DMS114 treated with DMSO at 0.1 percent for 48 hours (cell line): ENCODE results near the gene TTLL10.

Experiments
- DNase-seq: peaks from one replicate; lab custom pipeline; 2025; ENCODE audit not compliant: unreplicated experiment; lab: John Stamatoyannopoulos, UW

The TTLL10 gene

GRCh38 chr1:1157426-1157913 is 16.2 kb upstream of the TTLL10 start:
- DNase-seq, result no peak

- no peak for DNase-seq
Measured at GRCh38 chr1:1157914-1158710, 15.6 kb upstream of the TTLL10 start.

GRCh38 chr1:1160281-1160930 is 13.3 kb upstream of the TTLL10 start:
- DNase-seq, result no peak

DNA sequence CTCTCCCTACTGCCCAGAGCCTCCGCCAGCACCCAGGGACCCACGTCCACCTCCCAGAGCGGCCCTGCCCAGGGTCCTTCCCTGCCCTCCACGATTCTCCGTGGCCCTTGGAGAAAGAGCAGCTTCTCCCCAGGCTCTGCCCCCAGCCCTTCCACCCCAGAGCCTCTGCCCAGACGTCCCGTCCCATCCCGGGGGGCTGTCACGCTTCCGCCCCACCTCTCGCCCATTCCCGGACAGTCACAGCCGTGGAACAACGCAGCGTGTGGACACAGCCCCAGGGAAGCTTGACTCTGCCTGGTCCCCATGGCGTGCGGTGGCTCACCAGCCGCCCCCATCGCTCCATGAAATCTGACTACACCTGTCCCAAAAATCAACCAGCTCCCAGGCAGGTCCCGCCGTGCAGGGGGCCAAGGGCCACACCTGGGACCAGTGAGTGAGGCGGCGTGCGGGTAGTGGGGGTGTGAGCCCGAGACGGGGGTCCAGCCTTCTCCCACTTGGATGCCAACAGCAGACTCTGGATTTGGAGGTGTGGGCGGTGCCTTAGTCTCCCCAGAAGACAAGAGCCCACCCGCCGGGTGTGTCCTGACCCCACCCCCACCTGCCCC is 12.5 kb upstream of the TTLL10 start:
- DNase-seq, result no peak

GRCh38 chr1:1161683-1162079 is 12.0 kb upstream of the TTLL10 start:
- no peak for DNase-seq

- DNase-seq, result no peak
Measured at GRCh38 chr1:1162597-1163537, 10.8 kb upstream of the TTLL10 start.

- no peak for DNase-seq
Measured at GRCh38 chr1:1163538-1164070, 10.1 kb upstream of the TTLL10 start.

GRCh38 chr1:1164361-1164700 is 9.3 kb upstream of the TTLL10 start:
- no peak for DNase-seq

GRCh38 chr1:1164701-1165451 is 8.8 kb upstream of the TTLL10 start:
- DNase-seq, result no peak

DNA sequence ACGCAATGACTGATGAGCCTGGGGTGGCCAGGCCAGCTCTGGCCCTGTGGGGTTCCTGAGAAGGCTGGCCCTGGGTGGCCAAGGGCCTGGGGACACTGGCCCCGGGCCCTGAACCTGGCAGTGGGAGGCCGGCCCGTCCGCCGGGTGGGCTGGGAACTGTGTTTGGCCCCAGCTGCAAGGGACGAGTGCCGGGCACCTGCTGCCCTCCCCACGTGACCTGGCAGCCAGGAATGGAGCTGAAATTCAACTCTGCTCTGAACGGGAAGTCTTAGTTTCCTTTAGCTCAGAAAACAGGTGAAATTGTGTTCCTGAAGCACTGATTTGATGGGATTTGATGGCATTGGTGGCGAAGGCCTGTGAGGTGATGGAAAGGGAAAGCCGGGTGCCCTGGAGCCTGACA is 8.2 kb upstream of the TTLL10 start:
- DNase-seq, result no peak

DNA sequence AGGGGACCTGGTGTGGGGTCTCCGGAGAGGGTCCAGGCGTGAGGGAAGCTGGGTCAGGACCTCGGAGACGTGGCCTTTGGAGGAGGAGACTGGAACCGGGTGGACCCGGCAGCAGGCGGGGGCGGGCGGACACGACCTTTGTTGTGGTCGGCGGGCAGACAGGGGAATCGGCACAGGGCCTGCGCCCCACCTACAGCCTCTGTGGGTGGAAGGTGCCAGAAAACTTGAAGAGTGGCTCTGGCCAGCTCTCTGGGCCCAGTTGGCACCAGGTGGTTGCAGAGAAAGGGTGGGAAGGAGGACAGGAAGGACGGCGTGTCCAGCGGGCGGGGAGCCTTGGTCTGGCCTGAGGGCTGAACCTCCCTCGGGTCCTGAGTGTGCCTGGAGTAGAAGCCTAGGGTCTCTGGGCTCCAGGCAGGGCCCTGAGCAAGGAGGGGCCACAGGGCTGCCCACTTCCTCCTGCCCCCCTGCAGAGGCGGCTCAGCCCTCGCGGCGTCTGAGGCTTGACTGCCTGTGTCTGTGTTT is 7.7 kb upstream of the TTLL10 start:
- no peak for DNase-seq

GRCh38 chr1:1166642-1167397 is 6.9 kb upstream of the TTLL10 start:
- no peak for DNase-seq

DNA sequence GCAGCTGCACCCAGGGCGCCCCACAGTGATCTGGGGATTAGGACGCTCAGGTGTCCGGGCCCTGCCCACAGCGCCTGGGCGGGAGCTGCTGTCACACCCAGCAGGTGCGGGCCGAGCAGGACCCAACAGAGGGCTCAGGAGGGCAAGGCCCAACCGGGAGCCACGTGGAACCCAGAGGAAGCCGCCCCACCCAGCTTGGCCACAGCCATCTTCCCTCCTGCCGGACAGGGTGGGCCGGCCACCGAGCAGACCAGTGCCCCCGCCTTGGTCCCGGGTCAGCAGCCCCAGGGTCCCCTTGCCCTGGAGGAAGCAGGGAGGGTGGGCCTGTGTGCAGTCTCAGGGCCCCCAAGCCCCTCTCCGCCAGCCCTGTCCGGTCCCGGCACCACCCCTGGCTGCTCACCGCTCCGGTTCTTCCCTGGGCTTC is 6.3 kb upstream of the TTLL10 start:
- DNase-seq, result no peak

DNA sequence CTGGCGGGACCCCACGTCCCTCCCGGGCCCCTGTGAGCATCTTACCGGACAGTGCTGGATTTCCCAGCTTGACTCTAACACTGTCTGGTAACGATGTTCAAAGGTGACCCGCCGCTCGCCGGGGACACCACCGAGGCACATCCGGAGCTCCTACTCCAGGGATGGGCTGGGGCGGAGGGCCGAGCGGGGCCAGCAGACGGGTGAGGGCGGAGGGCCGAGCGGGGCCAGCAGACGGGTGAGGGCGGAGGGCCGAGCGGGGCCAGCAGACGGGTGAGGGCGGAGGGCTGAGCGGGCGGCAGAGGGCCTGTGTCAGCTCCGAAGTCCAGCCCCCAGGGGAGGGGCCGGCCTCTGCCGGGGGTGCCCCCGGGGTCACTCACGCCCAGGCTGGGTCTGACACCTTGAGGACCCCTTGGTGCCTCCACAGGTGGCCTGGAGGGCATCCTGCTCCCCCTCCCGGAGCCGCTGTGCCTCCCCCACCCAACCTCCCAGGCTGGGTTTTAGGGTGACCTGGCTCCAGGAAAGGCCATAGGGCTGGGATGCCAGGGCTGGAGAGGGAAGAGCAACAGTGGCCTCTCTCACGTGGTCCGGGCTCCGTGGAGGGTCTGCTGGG is 5.7 kb upstream of the TTLL10 start:
- DNase-seq, result no peak

DNA sequence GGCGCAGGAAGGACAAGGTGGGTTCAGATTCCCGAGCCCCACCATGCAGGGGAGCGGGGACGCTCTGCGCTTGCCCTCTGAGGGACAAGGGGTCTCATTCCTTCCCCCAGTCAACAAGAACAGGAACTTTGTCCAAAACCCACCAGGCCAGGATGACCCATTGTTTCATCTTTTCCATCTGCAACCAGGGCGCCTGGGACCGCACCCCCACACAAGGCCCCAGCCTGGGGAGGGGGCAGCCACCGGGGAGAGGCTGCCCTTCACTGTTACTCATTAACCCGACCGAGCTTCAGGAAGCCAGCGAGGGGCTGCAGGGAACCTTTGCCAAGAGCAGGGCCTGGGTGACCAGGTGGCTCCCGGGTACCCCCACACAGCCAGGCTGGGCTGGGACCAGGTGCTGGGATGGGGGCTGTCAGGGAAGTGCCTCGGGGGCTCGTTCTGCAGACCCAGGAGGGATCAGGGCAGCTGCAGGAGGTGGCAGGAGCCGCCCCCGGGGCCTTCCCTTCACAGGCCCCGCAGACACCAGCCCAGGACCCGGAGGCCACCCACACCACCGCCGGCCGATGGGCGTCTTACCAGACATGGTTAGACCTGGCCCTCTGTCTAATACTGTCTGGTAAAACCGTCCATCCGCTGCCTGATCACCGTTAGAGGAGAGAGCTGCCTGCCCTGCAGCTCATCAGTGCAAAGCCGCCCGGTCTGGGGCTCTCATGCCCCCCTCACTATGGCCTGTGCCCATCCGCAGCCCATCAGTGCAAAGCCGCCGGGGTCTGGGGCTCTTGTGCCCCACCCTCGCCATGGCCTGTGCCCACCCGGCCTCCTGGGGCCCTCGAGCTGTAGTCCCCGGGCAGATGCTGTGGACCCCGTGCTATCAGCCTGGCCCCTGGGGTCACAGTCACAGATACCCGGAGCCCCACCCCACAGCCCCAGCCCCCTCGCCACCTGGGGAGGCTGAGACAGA is 4.9 kb upstream of the TTLL10 start:
- no peak for DNase-seq

DNA sequence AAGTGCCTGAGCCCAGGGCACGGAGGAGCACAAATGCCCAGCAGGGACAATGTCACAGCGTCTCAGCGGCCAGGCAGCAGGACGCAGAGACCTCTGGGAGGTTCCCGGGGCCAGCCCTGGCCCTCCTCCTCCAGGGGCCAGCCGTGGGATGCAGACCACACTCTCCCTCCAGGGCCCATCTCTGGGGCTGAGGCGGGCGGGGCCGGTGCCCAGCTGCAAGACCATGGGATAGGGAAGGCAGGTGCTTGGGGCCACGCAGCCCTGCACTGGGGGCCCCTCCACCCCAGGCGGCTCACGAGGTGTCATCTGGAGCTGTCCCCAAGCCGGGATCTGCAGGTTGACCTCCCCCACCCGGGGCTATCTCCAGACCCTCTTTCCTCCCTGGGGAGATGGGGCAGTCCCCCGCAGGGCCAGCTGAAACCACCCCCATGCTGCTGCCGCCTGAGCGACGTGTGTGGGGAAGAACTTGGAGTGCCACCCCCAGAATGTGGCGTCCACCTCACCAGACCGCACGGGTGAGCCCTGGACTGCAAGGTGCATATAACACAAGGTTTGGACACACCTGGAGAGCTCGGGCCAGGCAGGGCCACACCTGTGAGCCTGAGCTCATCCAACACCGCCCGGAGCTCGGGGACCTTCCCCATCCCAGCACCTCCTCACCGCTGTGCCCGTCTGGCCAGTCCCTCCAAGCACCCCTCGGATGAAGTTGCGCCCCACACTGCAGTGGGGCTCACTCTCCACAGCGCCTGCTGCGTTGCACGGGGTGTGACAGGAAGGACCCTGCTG is 4.1 kb upstream of the TTLL10 start:
- no peak for DNase-seq
